ENCODE measurements around the gene FTL. TPM values are rescaled to one million over a fixed set of nuclear protein-coding genes. Genes with fewer than 3 reads are reported as not detected.
A peak's percentile ranks its signal among the peaks of the same experiment; 100 is the strongest.

FTL gene
- total RNA-seq, 1 experiment from 2014 or later, result 1,983 TPM

DNA sequence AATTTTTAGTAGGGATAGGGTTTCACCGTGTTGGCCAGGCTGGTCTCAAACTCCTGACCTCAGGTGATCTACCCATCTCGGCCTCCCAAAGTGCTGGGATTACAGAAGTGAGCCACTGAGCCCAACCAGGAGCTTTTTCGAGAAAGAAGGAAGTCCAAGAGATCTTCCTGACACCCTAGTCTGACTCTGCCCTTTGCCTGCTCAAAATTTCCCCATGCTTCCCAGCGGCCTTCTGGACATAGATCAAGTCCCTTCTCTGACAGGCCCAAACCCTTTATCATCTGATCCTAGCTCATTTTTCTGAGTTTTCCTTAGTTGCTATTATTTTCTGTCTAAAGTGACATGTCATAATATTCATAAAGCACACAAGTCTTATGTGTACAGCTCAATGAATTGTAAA, 12.0 kb upstream of the FTL start:
- Histone ChIP-seq H3K4me3 (ENCODE audit: low read depth, low read length, poor library complexity, severe bottlenecking) (no peak overlapping the region), H3K4me1 (ENCODE audit: insufficient read depth, low read length, poor library complexity, severe bottlenecking) (peaks cover 10% of the 10 kb centered on the region), H3K27me3 (replicated peaks; ENCODE audit: insufficient read depth, low read depth, low read length, poor library complexity) (no peaks in the 10 kb centered on the region), H3K36me3 (ENCODE audit: insufficient read depth, low read length, poor library complexity, severe bottlenecking) (no peaks in the 10 kb centered on the region), H3K9me3 (ENCODE audit: low read depth, low read length, poor library complexity, severe bottlenecking) (no peaks in the 10 kb centered on the region), H3K27ac (ENCODE audit: low read depth, low read length, poor library complexity, severe bottlenecking) (no peak overlapping the region)
- ChIA-PET POLR2A (ENCODE audit: low non-redundant PET) (no interaction called here), CTCF (no interaction called here)
- intact Hi-C loops (cut with micrococcal nuclease; ENCODE audit: unreplicated experiment), result no loop called here
- no TSS peak for BruUV-seq (replicated peaks)
- no peak for DNase-seq (ENCODE audit: low spot score)
- no peak for TF ChIP-seq EZH2 (IDR thresholded peaks at IDR 0.05; ENCODE audit: borderline replicate concordance, low read depth, low read length, poor library complexity, severe bottlenecking)
- TF ChIP-seq, protein P1, sequence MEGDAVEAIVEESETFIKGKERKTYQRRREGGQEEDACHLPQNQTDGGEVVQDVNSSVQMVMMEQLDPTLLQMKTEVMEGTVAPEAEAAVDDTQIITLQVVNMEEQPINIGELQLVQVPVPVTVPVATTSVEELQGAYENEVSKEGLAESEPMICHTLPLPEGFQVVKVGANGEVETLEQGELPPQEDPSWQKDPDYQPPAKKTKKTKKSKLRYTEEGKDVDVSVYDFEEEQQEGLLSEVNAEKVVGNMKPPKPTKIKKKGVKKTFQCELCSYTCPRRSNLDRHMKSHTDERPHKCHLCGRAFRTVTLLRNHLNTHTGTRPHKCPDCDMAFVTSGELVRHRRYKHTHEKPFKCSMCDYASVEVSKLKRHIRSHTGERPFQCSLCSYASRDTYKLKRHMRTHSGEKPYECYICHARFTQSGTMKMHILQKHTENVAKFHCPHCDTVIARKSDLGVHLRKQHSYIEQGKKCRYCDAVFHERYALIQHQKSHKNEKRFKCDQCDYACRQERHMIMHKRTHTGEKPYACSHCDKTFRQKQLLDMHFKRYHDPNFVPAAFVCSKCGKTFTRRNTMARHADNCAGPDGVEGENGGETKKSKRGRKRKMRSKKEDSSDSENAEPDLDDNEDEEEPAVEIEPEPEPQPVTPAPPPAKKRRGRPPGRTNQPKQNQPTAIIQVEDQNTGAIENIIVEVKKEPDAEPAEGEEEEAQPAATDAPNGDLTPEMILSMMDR (conservative IDR thresholded peaks at IDR 0.05; ENCODE audit: low read depth, low read length), result no peak

DNA sequence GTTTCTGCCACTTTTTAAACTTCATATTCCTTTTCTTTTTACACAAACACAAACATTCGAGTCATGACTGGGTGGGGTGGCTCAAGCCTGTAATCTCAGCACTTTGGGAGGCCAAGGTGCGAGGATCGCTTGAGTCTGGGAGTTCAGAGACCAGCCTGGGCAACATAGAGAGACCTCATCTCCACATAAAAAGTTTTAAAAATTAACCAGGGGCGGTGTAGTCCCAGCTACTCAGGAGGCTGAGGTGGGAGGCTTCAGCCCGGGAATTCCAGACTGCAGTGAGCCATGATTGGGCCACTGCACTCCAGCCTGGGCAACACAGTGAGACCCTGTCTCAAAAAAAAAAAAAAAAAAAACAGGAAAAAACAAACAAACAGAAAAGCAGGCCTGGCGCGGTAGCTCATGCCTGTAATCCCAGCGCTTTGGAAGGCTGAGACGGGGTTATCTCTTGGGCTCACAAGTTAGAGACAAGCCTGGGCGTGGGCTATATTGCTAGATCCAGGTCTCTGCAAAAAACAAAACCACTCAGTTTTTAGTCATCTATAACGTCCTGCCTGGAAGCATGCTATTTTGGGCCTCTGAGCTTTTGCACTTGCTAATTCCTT, 11.0 kb upstream of the FTL start:
- POLR2A ChIA-PET (ENCODE audit: low non-redundant PET), result interaction anchor here (0.7 kb wide), 1 partner anchor 10 kb away, joined by 3 read pairs; no protein-coding TSS in a partner anchor
- BruUV-seq (replicated peaks), result TSS peak; percentile 83
- peak overlapping the region; percentile 59 for H3K27ac ChIP-seq (ENCODE audit: low read depth, low read length, poor library complexity, severe bottlenecking)

DNA sequence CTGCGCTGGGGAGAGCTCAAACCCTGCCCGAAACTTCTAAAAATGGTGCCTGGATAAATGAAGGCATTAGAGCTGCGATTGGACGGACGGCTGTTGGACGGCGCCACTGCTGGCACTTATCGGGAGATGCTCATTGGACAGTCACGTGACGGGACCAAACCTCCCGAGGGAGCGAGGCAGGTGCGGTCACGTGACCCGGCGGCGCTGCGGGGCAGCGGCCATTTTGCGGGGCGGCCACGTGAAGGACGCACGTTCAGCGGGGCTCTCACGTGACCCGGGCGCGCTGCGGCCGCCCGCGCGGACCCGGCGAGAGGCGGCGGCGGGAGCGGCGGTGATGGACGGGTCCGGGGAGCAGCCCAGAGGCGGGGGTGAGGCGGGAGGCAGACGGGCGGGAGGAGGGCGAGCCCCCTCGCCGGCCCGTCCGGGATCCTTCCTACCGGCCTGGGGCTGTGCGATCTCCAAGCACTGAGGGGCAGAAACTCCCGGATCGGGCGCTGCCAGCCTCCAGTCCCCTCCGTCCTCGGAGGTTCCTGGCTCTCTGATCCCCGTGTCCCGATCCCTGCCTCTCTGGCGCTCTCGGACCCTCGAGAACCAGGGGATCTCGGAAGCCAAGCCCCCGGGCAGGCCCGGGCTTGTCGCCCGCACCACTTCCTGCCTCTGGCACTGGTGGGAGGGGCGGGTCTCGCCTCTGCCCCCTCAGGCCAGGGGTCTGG, 10.4 kb upstream of the FTL start, which contains the start of gene BAX:
BAX (plus strand) TSS at position 281 of the 713 bp plus-strand sequence; CDS start at position 335, 54 bp downstream.
- ChIA-PET CTCF (no interaction called here), POLR2A (ENCODE audit: low non-redundant PET) (interaction anchor here (0.6 to 0.7 kb wide), 2 partner anchors 9 to 37 kb away, joined by 3 read pairs; no protein-coding TSS in a partner anchor)
- H3K27me3 ChIP-seq (replicated peaks; ENCODE audit: insufficient read depth, low read depth, low read length, poor library complexity), result no peaks in the 10 kb centered on the region
- peak within 1 kb of the TSS; percentile 81 for H3K4me3 ChIP-seq (ENCODE audit: low read depth, low read length, poor library complexity, severe bottlenecking)
- BruUV-seq (replicated peaks), result no TSS peak
- peak within 1 kb of the TSS; percentile 83 for H3K27ac ChIP-seq (ENCODE audit: low read depth, low read length, poor library complexity, severe bottlenecking)
- intact Hi-C loops (cut with micrococcal nuclease; ENCODE audit: unreplicated experiment), result no loop called here
- no peaks in the 10 kb centered on the region for H3K9me3 ChIP-seq (ENCODE audit: low read depth, low read length, poor library complexity, severe bottlenecking)
- no peak for TF ChIP-seq EZH2 (IDR thresholded peaks at IDR 0.05; ENCODE audit: borderline replicate concordance, low read depth, low read length, poor library complexity, severe bottlenecking)
- TF ChIP-seq, protein P1 (conservative IDR thresholded peaks at IDR 0.05; ENCODE audit: low read depth, low read length), result no peak
- peak; percentile 98 for DNase-seq (ENCODE audit: low spot score)
- H3K4me1 ChIP-seq (ENCODE audit: insufficient read depth, low read length, poor library complexity, severe bottlenecking), result peaks cover 10% of the 10 kb centered on the region
- H3K36me3 ChIP-seq (ENCODE audit: insufficient read depth, low read length, poor library complexity, severe bottlenecking), result no peaks in the 10 kb centered on the region

More for the DNA sequence above, 11.0 kb upstream of the FTL start:
- H3K27me3 ChIP-seq (replicated peaks; ENCODE audit: insufficient read depth, low read depth, low read length, poor library complexity), result no peaks in the 10 kb centered on the region
- peaks cover 10% of the 10 kb centered on the region for H3K4me1 ChIP-seq (ENCODE audit: insufficient read depth, low read length, poor library complexity, severe bottlenecking)
- no peaks in the 10 kb centered on the region for H3K36me3 ChIP-seq (ENCODE audit: insufficient read depth, low read length, poor library complexity, severe bottlenecking)
- no peaks in the 10 kb centered on the region for H3K9me3 ChIP-seq (ENCODE audit: low read depth, low read length, poor library complexity, severe bottlenecking)
- intact Hi-C loops (cut with micrococcal nuclease; ENCODE audit: unreplicated experiment), result no loop called here
- DNase-seq (ENCODE audit: low spot score), result no peak
- no peak for TF ChIP-seq EZH2 (IDR thresholded peaks at IDR 0.05; ENCODE audit: borderline replicate concordance, low read depth, low read length, poor library complexity, severe bottlenecking)
- TF ChIP-seq, protein P1 (conservative IDR thresholded peaks at IDR 0.05; ENCODE audit: low read depth, low read length), result no peak
- peak overlapping the region; percentile 81 for H3K4me3 ChIP-seq (ENCODE audit: low read depth, low read length, poor library complexity, severe bottlenecking)
- CTCF ChIA-PET, result interaction anchor here (0.6 kb wide), 1 partner anchor 143 kb away, joined by 3 read pairs; no protein-coding TSS in a partner anchor
